Dendritic cell treated with granulocyte-macrophage colony-stimulating factor and Interleukin-4, amounts not matched to agents 40 ng/mL and 50 ng/mL, for 4 days (primary cell): ENCODE measurements around the gene ALDH1A1.
"Not testable (repeated sequence)": the region's sequence is repeated elsewhere in the genome, so short reads cannot be mapped to it uniquely, and the experiment has no call there.

Source experiments
- H3K27ac Mint-ChIP-seq: one replicate; pipeline ENCODE4 v1.8.0; 2022; ENCODE audit warnings: mild to moderate bottlenecking, mixed read lengths
- H3K27me3 Mint-ChIP-seq: one replicate; pipeline ENCODE4 v1.8.0; 2022; ENCODE audit warnings: mild to moderate bottlenecking, mixed read lengths
- H3K36me3 Mint-ChIP-seq: one replicate; pipeline ENCODE4 v1.8.0; 2022; ENCODE audit warnings: low read depth, mixed read lengths
- H3K4me1 Mint-ChIP-seq: one replicate; pipeline ENCODE4 v1.8.0; 2022; ENCODE audit warnings: low read depth, mixed read lengths
- H3K4me3 Mint-ChIP-seq: one replicate; pipeline ENCODE4 v1.8.0; 2022; ENCODE audit warnings: mild to moderate bottlenecking, moderate library complexity, mixed read lengths
- H3K9me3 Mint-ChIP-seq: one replicate; pipeline ENCODE4 v1.8.0; 2022; ENCODE audit warnings: mixed read lengths
- intact Hi-C: fragments of 100-400 bp; cut with micrococcal nuclease; formaldehyde crosslinking; loops from one replicate; pipeline ENCODE4 v1.15.0; 2022

Gene ALDH1A1

GRCh38 chr9:72880821-72881220 lies 72.0 kb downstream of the ALDH1A1 start:
- intact Hi-C loops: no loop called here
- Mint-ChIP-seq H3K4me3 (no peak overlapping the region), H3K27me3 (no peaks in the 10 kb centered on the region), H3K4me1 (peaks cover 5% of the 10 kb centered on the region), H3K27ac (no peak overlapping the region), H3K9me3 (no peaks in the 10 kb centered on the region), H3K36me3 (no peaks in the 10 kb centered on the region)

- intact Hi-C loops: no loop called here
- Mint-ChIP-seq H3K4me1 (peaks cover 10% of the 10 kb centered on the region), H3K27me3 (no peaks in the 10 kb centered on the region), H3K36me3 (no peaks in the 10 kb centered on the region), H3K9me3 (no peaks in the 10 kb centered on the region), H3K27ac (no peak overlapping the region), H3K4me3 (no peak overlapping the region)
These were observed 77.6 kb downstream of the ALDH1A1 start for GRCh38 chr9:72875221-72875620.

- H3K4me1 Mint-ChIP-seq: peaks cover 10% of the 10 kb centered on the region
These were observed 78.5 kb downstream of the ALDH1A1 start for GRCh38 chr9:72874344-72874743.

GRCh38 chr9:72873456-72873855 lies 79.4 kb downstream of the ALDH1A1 start:
- Mint-ChIP-seq H3K36me3 (no peaks in the 10 kb centered on the region), H3K27me3 (no peaks in the 10 kb centered on the region), H3K4me3 (no peak overlapping the region), H3K4me1 (peaks cover 10% of the 10 kb centered on the region), H3K9me3 (peaks cover 1% of the 10 kb centered on the region), H3K27ac (no peak overlapping the region)
- intact Hi-C loops: loop anchor here (5.0 kb wide), 1 partner anchor 209 kb away; no protein-coding TSS in a partner anchor

More at GRCh38 chr9:72874344-72874743, 78.5 kb downstream of the ALDH1A1 start:
- no peaks in the 10 kb centered on the region for H3K27me3 Mint-ChIP-seq
- H3K4me3 Mint-ChIP-seq: no peak overlapping the region
- no peaks in the 10 kb centered on the region for H3K9me3 Mint-ChIP-seq
- no peaks in the 10 kb centered on the region for H3K36me3 Mint-ChIP-seq
- intact Hi-C loops: loop anchor here (5.0 kb wide), 1 partner anchor 208 kb away; no protein-coding TSS in a partner anchor
- no peak overlapping the region for H3K27ac Mint-ChIP-seq

GRCh38 chr9:72872718-72873117 lies 80.1 kb downstream of the ALDH1A1 start:
- Mint-ChIP-seq H3K36me3 (no peaks in the 10 kb centered on the region), H3K9me3 (peaks cover 8% of the 10 kb centered on the region), H3K4me1 (peaks cover 10% of the 10 kb centered on the region), H3K27me3 (no peaks in the 10 kb centered on the region), H3K4me3 (no peak overlapping the region), H3K27ac (no peak overlapping the region)
- intact Hi-C loops: loop anchor here (1.0 to 5.0 kb wide), 2 partner anchors 88 to 210 kb away; no protein-coding TSS in a partner anchor

GRCh38 chr9:72871685-72872084 lies 81.2 kb downstream of the ALDH1A1 start:
- peaks cover 5% of the 10 kb centered on the region for H3K4me1 Mint-ChIP-seq
- intact Hi-C loops: loop anchor here (1.0 to 5.0 kb wide), 3 partner anchors 89 to 211 kb away; no protein-coding TSS in a partner anchor

GRCh38 chr9:72864327-72864726 lies 88.5 kb downstream of the ALDH1A1 start:
- intact Hi-C loops: loop anchor here (5.0 kb wide), 1 partner anchor 88 kb away; the partner anchor contains the start of gene ALDH1A1
- Mint-ChIP-seq H3K36me3 (no peaks in the 10 kb centered on the region), H3K4me1 (peaks cover 10% of the 10 kb centered on the region), H3K4me3 (no peak overlapping the region), H3K27ac (no peak overlapping the region), H3K27me3 (no peaks in the 10 kb centered on the region), H3K9me3 (peaks cover 20% of the 10 kb centered on the region)

More at GRCh38 chr9:72871685-72872084, 81.2 kb downstream of the ALDH1A1 start:
- Mint-ChIP-seq H3K4me3 (no peak overlapping the region), H3K27me3 (no peaks in the 10 kb centered on the region), H3K36me3 (no peaks in the 10 kb centered on the region), H3K9me3 (peaks cover 19% of the 10 kb centered on the region), H3K27ac (no peak overlapping the region)

- Mint-ChIP-seq H3K9me3 (peaks cover 20% of the 10 kb centered on the region), H3K4me1 (peaks cover 10% of the 10 kb centered on the region), H3K27me3 (no peaks in the 10 kb centered on the region), H3K4me3 (no peak overlapping the region), H3K36me3 (no peaks in the 10 kb centered on the region), H3K27ac (no peak overlapping the region)
- intact Hi-C loops: loop anchor here (5.0 kb wide), 1 partner anchor 89 kb away; the partner anchor contains the start of gene ALDH1A1
These were observed 89.3 kb downstream of the ALDH1A1 start for GRCh38 chr9:72863456-72864094.

GRCh38 chr9:72862788-72863187 lies 90.1 kb downstream of the ALDH1A1 start:
- not testable (repeated sequence) for H3K27ac Mint-ChIP-seq, H3K27me3 Mint-ChIP-seq, H3K36me3 Mint-ChIP-seq, H3K4me3 Mint-ChIP-seq
- intact Hi-C loops: loop anchor here (5.0 kb wide), 1 partner anchor 90 kb away; the partner anchor contains the start of gene ALDH1A1
- Mint-ChIP-seq H3K4me1 (peaks cover 17% of the 10 kb centered on the region), H3K9me3 (peaks cover 12% of the 10 kb centered on the region)

GRCh38 chr9:72858089-72858912 lies 94.6 kb downstream of the ALDH1A1 start:
- Mint-ChIP-seq H3K9me3 (no peaks in the 10 kb centered on the region), H3K27me3 (no peaks in the 10 kb centered on the region), H3K4me1 (peaks cover 10% of the 10 kb centered on the region), H3K36me3 (no peaks in the 10 kb centered on the region), H3K27ac (no peak overlapping the region), H3K4me3 (no peak overlapping the region)
- intact Hi-C loops: loop anchor here (10.0 kb wide), 1 partner anchor 326 kb away; no protein-coding TSS in a partner anchor

GRCh38 chr9:72857624-72857996 lies 95.2 kb downstream of the ALDH1A1 start:
- intact Hi-C loops: loop anchor here (1.0 to 10.0 kb wide), 3 partner anchors 166 to 327 kb away; no protein-coding TSS in a partner anchor
- Mint-ChIP-seq H3K36me3 (no peaks in the 10 kb centered on the region), H3K4me3 (no peak overlapping the region), H3K9me3 (no peaks in the 10 kb centered on the region), H3K27ac (no peak overlapping the region), H3K27me3 (no peaks in the 10 kb centered on the region), H3K4me1 (peaks cover 10% of the 10 kb centered on the region)

- Mint-ChIP-seq H3K9me3 (no peaks in the 10 kb centered on the region), H3K27ac (no peak overlapping the region), H3K4me1 (peaks cover 10% of the 10 kb centered on the region), H3K27me3 (no peaks in the 10 kb centered on the region), H3K4me3 (no peak overlapping the region), H3K36me3 (no peaks in the 10 kb centered on the region)
- intact Hi-C loops: loop anchor here (1.0 to 10.0 kb wide), 3 partner anchors 166 to 328 kb away; no protein-coding TSS in a partner anchor
These were observed 95.8 kb downstream of the ALDH1A1 start for GRCh38 chr9:72856972-72857623.

GRCh38 chr9:72855890-72856523 lies 96.8 kb downstream of the ALDH1A1 start:
- intact Hi-C loops: loop anchor here (10.0 kb wide), 1 partner anchor 329 kb away; no protein-coding TSS in a partner anchor
- Mint-ChIP-seq H3K27me3 (no peaks in the 10 kb centered on the region), H3K4me1 (peaks cover 10% of the 10 kb centered on the region), H3K9me3 (no peaks in the 10 kb centered on the region), H3K36me3 (no peaks in the 10 kb centered on the region), H3K27ac (no peak overlapping the region), H3K4me3 (no peak overlapping the region)
